DMS53 treated with DMSO at 0.1 percent for 48 hours (cell line): ENCODE results near the gene FBXO40.

Experiments
- DNase-seq: peaks from one replicate; lab custom pipeline; 2025; ENCODE audit not compliant: unreplicated experiment; lab: John Stamatoyannopoulos, UW

FBXO40 gene

DNA sequence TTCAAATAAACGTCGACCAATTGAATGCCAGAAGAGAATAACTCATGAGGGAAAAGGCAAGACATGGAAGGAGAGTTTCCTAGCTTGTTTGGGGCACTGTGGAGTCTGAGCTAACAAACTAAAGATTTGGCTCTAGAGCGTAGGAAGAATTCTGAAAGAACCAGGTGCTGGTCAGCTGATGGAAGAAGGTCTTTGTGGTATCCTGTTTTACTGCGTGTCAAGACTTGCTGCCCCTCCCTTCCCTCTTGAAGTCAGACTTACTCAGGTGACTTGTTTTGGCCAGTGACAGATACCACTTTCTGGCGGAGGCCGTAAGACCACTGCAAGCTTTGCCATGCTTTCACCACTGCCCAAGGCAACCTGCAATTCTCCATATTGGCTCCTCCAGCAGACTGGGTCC lies 68.2 kb downstream of the FBXO40 start:
- DNase-seq: no peak

DNA sequence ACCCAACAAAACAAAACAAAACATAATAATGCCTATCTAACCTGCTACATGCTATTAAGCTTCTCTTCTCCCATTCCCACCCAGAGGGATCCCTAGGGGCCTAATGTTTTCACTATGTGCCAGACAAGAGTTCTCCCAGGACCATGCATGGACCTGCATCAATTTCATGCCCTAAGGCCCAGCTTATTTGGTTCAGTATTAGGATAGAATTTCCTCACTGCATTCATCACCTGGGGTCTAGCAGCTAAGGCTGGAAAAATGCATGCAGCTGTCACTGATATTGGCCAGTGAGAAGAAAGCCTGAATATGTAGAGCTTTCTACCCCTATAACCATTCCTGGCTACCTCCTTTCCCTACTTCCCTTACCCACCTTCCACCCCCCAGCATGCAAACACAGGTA lies 69.6 kb downstream of the FBXO40 start:
- DNase-seq: no peak

DNA sequence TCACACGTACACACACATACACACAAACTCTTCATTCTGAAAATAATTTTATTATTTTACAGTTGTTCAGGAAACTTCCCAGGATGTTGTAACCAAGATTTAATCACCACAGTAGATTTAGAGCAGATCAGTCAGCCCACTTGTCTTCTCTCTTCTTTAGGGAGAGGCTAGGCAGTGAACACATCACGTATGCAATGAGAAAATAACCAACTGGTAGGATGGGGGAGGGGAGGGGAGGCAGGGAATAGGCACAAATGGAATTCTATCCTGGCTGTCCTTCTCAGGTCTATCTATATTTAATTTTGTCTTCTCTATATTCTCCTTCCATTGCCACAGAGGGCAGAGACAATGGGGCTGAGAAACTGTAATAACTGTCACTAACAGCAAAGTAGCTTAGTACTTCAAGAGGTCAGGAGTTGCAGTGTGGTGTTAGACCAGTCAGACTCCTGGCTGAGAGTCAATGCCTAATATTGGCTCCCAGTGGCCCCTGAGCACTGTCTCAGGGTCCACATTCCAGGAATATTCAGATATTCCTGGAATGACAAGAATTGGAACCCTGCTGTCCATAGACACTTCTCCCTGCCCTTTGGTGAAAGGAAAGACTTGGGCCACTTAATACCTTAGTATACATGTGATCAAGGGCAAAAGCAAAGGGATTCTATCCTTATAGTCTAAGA lies 70.1 kb downstream of the FBXO40 start:
- DNase-seq: no peak

DNA sequence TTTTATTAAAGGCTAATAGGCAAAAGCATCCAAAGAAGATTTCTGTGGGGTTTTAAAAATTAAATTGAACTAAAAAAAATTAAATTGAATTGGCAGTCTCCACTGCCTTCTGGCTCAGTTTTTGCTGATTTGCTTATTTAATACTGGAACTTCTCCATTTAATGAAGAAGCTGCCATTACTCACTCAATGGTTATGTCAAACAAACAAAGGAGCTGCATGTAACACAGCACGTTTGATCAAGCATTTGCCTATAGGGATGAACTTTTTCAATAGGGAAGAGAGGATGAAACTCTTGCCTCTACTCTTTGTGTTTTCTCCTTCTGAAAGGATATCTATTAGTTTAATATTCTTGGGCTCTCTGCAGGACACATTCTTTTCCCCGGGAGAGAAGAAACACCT lies 72.3 kb downstream of the FBXO40 start:
- DNase-seq: no peak

DNA sequence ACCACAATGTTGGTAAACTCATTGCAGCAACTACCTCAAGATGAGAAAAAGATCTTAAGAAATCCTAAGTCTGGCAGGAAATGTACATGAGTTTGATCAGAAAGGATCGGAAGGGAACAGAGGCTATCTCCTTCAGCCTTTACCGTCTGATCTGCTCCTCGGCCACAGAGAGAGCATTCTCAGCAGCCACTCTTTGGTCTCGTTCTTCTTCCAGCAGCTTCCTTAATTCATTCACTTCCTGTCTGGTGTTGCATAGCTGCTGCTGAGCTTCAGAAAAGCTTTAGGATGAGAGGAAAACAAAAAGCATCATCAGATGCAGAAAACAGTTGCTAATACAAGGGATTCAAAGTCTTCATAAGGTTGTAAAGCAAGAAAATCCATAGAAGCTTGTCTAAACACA lies 74.2 kb downstream of the FBXO40 start:
- no peak for DNase-seq

DNA sequence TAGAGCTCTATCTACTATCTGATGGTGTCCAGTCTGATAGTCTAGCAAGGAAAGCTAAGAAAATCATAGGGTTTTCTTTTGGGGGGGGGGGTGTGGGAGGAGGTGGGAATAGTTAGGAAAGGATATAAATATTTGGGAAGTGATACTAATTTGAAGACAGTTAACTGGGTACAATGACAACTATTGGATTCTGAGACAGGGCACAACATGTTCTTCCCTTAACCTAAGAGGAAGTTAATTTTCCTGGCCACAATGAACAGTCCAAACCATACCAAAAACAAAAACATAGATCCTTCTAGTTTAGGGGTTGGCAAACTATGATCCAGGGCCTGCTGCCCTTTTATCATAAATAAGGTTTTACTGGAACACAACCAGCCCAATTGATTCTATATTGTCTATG lies 77.5 kb downstream of the FBXO40 start:
- no peak for DNase-seq

DNA sequence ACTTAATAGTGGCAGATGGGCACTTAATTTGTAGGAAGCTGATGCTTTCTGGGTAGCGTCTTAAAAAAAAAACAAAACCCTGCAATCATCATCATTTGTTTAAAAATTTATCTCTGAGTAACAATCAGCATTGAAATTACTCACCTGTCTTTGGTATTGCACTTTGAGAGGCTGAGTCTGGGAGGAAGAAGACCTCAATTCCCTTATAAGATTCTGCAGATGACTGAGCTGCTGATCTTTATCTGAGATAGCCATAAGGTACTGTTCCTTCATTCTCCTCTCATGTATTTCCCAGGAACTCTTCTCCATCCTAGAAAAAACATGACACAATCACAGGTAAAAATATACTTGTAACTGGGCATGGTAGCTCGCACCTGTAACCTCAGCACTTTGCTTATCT lies 84.0 kb downstream of the FBXO40 start:
- no peak for DNase-seq
